Mesothelial cell of epicardium (in vitro differentiated cells): ENCODE measurements around the gene ANKRD39. TPM values are rescaled to one million over a fixed set of nuclear protein-coding genes. Genes with fewer than 3 reads are reported as not detected.
A peak's percentile ranks its signal among the peaks of the same experiment; 100 is the strongest.

Experiments
- DNase-seq, 2 experiments: peaks; one replicate each; pipeline ENCODE4 v3.0.0; 2021; ENCODE audit warnings: low spot score in 2 of 2; ENCODE audit not compliant: unreplicated experiment in 2 of 2
- H3K27ac Mint-ChIP-seq: 2 replicates; pipeline ENCODE4 v1.8.0; 2021; ENCODE audit warnings: mixed read lengths
- H3K27me3 Mint-ChIP-seq: 2 replicates; pipeline ENCODE4 v1.8.0; 2021; ENCODE audit warnings: low read depth, mixed read lengths
- H3K36me3 Mint-ChIP-seq: 2 replicates; pipeline ENCODE4 v1.8.0; 2021; ENCODE audit warnings: mixed read lengths
- H3K4me1 Mint-ChIP-seq: 2 replicates; pipeline ENCODE4 v1.8.0; 2021; ENCODE audit warnings: mixed read lengths
- H3K4me3 Mint-ChIP-seq: 2 replicates; pipeline ENCODE4 v1.8.0; 2021; ENCODE audit warnings: mild to moderate bottlenecking, moderate library complexity, mixed read lengths
- H3K9me3 Mint-ChIP-seq: 2 replicates; pipeline ENCODE4 v1.8.0; 2021; ENCODE audit warnings: mixed read lengths
- CTCF ChIP-seq: fragments of 200-600 bp; sonication (generic); IDR thresholded peaks from one replicate; pipeline ENCODE4 v1.5.0; 2021; ENCODE audit warnings: antibody characterized with exemption; ENCODE audit not compliant: unreplicated experiment
- total RNA-seq: library from RNA; stranded (reverse); gene quantifications from 3 replicates; pipeline ENCODE4 v1.2.1, GENCODE V29; 2021

The ANKRD39 gene
- total RNA-seq, 1 donor from 2014 or later, result 17.4 TPM

- no peaks in the 10 kb centered on the region for H3K27me3 Mint-ChIP-seq
- no peak for TF ChIP-seq CTCF
- no peaks in the 10 kb centered on the region for H3K9me3 Mint-ChIP-seq
- peaks cover 27% of the 10 kb centered on the region for H3K36me3 Mint-ChIP-seq
- H3K27ac Mint-ChIP-seq, result peak overlapping the region; percentile 98
- H3K4me3 Mint-ChIP-seq, result no peak overlapping the region
- peaks cover 23% of the 10 kb centered on the region for H3K4me1 Mint-ChIP-seq
- no peak for DNase-seq
Observed at GRCh38 chr2:96832408-96832753, 25.4 kb downstream of the ANKRD39 start.

GRCh38 chr2:96831679-96832078 lies 26.1 kb downstream of the ANKRD39 start:
- no peaks in the 10 kb centered on the region for H3K27me3 Mint-ChIP-seq
- TF ChIP-seq CTCF, result no peak
- peaks cover 23% of the 10 kb centered on the region for H3K4me1 Mint-ChIP-seq
- DNase-seq, result no peak
- H3K4me3 Mint-ChIP-seq, result no peak overlapping the region
- H3K27ac Mint-ChIP-seq, result peak overlapping the region; percentile 98
- no peaks in the 10 kb centered on the region for H3K9me3 Mint-ChIP-seq
- H3K36me3 Mint-ChIP-seq, result peaks cover 27% of the 10 kb centered on the region

GRCh38 chr2:96830044-96830562 lies 27.7 kb downstream of the ANKRD39 start:
- Mint-ChIP-seq H3K27ac (no peak overlapping the region), H3K27me3 (no peaks in the 10 kb centered on the region), H3K4me3 (no peak overlapping the region), H3K36me3 (peaks cover 22% of the 10 kb centered on the region), H3K4me1 (peaks cover 23% of the 10 kb centered on the region), H3K9me3 (no peaks in the 10 kb centered on the region)
- no peak for TF ChIP-seq CTCF
- no peak for DNase-seq

GRCh38 chr2:96828874-96829273 lies 28.9 kb downstream of the ANKRD39 start:
- no peak overlapping the region for H3K27ac Mint-ChIP-seq
- no peak for DNase-seq
- TF ChIP-seq CTCF, result no peak
- H3K4me3 Mint-ChIP-seq, result no peak overlapping the region
- H3K27me3 Mint-ChIP-seq, result no peaks in the 10 kb centered on the region
- peaks cover 33% of the 10 kb centered on the region for H3K4me1 Mint-ChIP-seq
- peaks cover 25% of the 10 kb centered on the region for H3K36me3 Mint-ChIP-seq
- no peaks in the 10 kb centered on the region for H3K9me3 Mint-ChIP-seq

GRCh38 chr2:96828436-96828835 lies 29.4 kb downstream of the ANKRD39 start:
- Mint-ChIP-seq H3K4me1 (peaks cover 33% of the 10 kb centered on the region), H3K27ac (no peak overlapping the region), H3K9me3 (no peaks in the 10 kb centered on the region), H3K4me3 (no peak overlapping the region), H3K27me3 (no peaks in the 10 kb centered on the region), H3K36me3 (peaks cover 24% of the 10 kb centered on the region)
- DNase-seq, result no peak
- TF ChIP-seq CTCF, result no peak
